ENCODE data around the gene AGTR1. TPM values are rescaled to one million over a fixed set of nuclear protein-coding genes. Genes with fewer than 3 reads are reported as not detected.

Gene AGTR1
- total and polyA plus RNA-seq, 10 donors: 0.43 to 24.7 (median 4.6) TPM

GRCh38 chr3:148790370-148790769, 92.7 kb downstream of the AGTR1 start:
- no peaks in the 10 kb centered on the region for H3K27me3 ChIP-seq (replicated peaks in 1 of 7)
- no peaks in the 10 kb centered on the region for H3K36me3 ChIP-seq
- H3K4me1 ChIP-seq: no peaks in the 10 kb centered on the region
- WGBS, 5 donors: 86 to 96% (median 93%) methylated on average over 2 of the region's 2 CpGs
- no peak overlapping the region for H3K4me3 ChIP-seq
- no peak for DNase-seq
- intact Hi-C loops (cut with DNase I; ENCODE audit: low total_unique reads): no loop called here
- no peak overlapping the region for H3K27ac ChIP-seq
- H3K9me3 ChIP-seq: peaks cover 0 to 6% (median 0%) of the 10 kb centered on the region in 8 donors
- no peak for TF ChIP-seq CTCF (IDR thresholded peaks at IDR 0.05 in 8 of 11, conservative IDR thresholded peaks at IDR 0.05 in 3 of 11)
- no peak for TF ChIP-seq POLR2A (IDR thresholded peaks at IDR 0.05)
- no peak for TF ChIP-seq POLR2AphosphoS5 (IDR thresholded peaks at IDR 0.05)

GRCh38 chr3:148790851-148791735, 93.4 kb downstream of the AGTR1 start:
- 78 to 85% (median 80%) methylated on average over 6 of the region's 6 CpGs for WGBS, 5 donors
- intact Hi-C loops (cut with DNase I; ENCODE audit: low total_unique reads): no loop called here
- TF ChIP-seq CTCF (IDR thresholded peaks at IDR 0.05 in 8 of 11, conservative IDR thresholded peaks at IDR 0.05 in 3 of 11): no peak
- TF ChIP-seq POLR2AphosphoS5 (IDR thresholded peaks at IDR 0.05): no peak
- TF ChIP-seq POLR2A (IDR thresholded peaks at IDR 0.05): no peak
- no peak overlapping the region for H3K4me3 ChIP-seq
- no peak for DNase-seq
- no peaks in the 10 kb centered on the region for H3K4me1 ChIP-seq
- no peaks in the 10 kb centered on the region for H3K36me3 ChIP-seq
- peaks cover 0 to 4% (median 0%) of the 10 kb centered on the region in 8 donors for H3K9me3 ChIP-seq
- no peaks in the 10 kb centered on the region for H3K27me3 ChIP-seq (replicated peaks in 1 of 7)
- no peak overlapping the region for H3K27ac ChIP-seq

GRCh38 chr3:148791920-148792319, 94.2 kb downstream of the AGTR1 start:
- WGBS, 5 donors: 97 to 100% (median 98%) methylated on average over 1 of the region's 1 CpG
- Histone ChIP-seq H3K4me1 (no peaks in the 10 kb centered on the region), H3K27ac (no peak overlapping the region), H3K4me3 (no peak overlapping the region), H3K36me3 (no peaks in the 10 kb centered on the region), H3K27me3 (replicated peaks in 1 of 7) (no peaks in the 10 kb centered on the region), H3K9me3 (no peaks in the 10 kb centered on the region)
- intact Hi-C loops (cut with DNase I; ENCODE audit: low total_unique reads): no loop called here
- TF ChIP-seq POLR2A (IDR thresholded peaks at IDR 0.05): no peak
- no peak for TF ChIP-seq CTCF (IDR thresholded peaks at IDR 0.05 in 8 of 11, conservative IDR thresholded peaks at IDR 0.05 in 3 of 11)
- no peak for TF ChIP-seq POLR2AphosphoS5 (IDR thresholded peaks at IDR 0.05)
- DNase-seq: no peak

- DNase-seq: no peak
- 68 to 98% (median 88%) methylated on average over 1 of the region's 1 CpG for WGBS, 5 donors
Observed at GRCh38 chr3:148792516-148792915, 94.8 kb downstream of the AGTR1 start.

More at GRCh38 chr3:148792516-148792915, 94.8 kb downstream of the AGTR1 start:
- H3K4me3 ChIP-seq: no peak overlapping the region
- H3K9me3 ChIP-seq: no peaks in the 10 kb centered on the region
- no peaks in the 10 kb centered on the region for H3K27me3 ChIP-seq (replicated peaks in 1 of 7)
- no peaks in the 10 kb centered on the region for H3K36me3 ChIP-seq
- no peaks in the 10 kb centered on the region for H3K4me1 ChIP-seq
- intact Hi-C loops (cut with DNase I; ENCODE audit: low total_unique reads): no loop called here
- H3K27ac ChIP-seq: no peak overlapping the region
- TF ChIP-seq POLR2A (IDR thresholded peaks at IDR 0.05) (no peak), CTCF (IDR thresholded peaks at IDR 0.05 in 8 of 11, conservative IDR thresholded peaks at IDR 0.05 in 3 of 11) (no peak), POLR2AphosphoS5 (IDR thresholded peaks at IDR 0.05) (no peak)
